ENCODE data around the gene PPIA.

The PPIA gene

DNA sequence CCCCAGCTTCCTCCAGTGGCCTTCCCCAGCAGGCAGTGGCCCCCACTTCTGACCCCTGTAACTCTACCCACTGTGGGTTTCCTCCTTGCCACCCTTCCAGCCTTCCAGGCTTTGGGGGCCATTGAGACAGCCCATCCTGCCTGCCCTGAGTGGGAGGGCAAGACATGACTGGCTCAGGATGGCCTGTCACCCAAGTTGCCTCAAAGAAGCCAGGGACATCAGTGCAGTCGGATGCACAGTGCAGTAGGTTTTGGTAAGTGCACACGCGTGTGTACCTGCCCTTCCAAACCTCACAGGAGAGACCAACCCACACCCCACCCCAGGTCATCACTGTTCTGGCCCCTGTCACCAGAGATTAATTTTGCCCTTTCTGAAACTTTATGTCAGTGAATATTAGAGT, 25.1 kb upstream of the PPIA start:
- no peak for TF ChIP-seq CTCF (IDR thresholded peaks at IDR 0.05)

- TF ChIP-seq CTCF (IDR thresholded peaks at IDR 0.05), result no peak
Observed at GRCh38 chr7:44772440-44772839, 24.0 kb upstream of the PPIA start.

GRCh38 chr7:44772867-44773266, 23.6 kb upstream of the PPIA start:
- TF ChIP-seq CTCF (IDR thresholded peaks at IDR 0.05), result no peak

DNA sequence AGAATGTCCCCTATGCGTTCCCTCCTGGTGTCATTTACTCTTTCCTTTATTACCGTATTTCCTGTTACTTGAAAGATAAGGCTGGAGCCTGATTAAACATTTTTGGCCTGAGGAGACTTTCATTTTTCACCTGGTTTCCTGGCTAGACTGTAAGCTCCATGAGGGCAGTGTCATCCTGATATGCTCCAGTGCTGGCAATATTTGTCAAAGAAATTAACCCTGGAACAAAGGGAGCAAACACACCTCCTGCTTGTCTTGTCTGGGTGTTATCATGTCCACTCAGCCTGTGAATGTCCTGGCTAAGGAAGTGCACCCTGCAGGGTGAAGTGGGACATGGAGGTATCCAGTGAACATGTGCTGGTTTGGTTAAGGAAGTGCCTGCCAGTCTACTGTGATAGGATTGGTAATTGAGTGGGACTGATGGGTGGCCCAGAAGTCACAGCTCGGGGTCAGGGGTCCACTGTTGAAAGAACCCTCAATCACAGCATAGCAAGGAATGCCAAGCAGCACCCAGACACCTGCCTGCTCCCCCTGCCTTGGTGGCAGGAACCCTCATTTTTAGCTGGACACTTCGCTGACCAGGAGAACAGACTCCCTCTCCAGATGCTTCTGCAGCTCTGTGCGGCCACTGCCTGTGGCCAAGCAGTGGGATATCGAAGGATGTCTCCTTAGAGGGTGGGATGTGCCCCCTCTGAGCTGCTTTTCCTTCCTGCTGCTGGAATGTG, 20.9 kb upstream of the PPIA start:
- TF ChIP-seq CTCF (IDR thresholded peaks at IDR 0.05), result no peak

DNA sequence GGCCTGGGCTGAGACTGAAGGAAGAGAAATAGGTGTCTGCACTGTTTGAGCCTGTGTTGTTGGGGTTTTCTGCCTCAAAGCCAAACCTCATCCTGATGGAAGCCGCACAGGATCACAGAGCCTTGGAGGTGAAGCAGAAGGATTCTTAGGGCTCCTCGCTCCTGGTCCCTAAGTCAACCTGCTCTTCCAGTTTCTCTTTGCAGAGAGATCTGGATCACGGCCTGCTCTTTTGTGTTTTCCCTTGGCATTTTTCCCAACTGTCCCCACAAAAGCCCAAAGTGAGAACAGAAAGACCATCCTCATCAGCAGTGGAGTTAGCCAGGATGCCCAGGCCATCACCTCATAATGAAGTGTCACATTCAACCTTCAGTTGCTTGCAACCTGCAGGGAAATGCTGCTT, 20.3 kb upstream of the PPIA start:
- TF ChIP-seq CTCF (IDR thresholded peaks at IDR 0.05), result no peak

GRCh38 chr7:44782460-44782859, 14.0 kb upstream of the PPIA start:
- no peak for TF ChIP-seq CTCF (IDR thresholded peaks at IDR 0.05)

DNA sequence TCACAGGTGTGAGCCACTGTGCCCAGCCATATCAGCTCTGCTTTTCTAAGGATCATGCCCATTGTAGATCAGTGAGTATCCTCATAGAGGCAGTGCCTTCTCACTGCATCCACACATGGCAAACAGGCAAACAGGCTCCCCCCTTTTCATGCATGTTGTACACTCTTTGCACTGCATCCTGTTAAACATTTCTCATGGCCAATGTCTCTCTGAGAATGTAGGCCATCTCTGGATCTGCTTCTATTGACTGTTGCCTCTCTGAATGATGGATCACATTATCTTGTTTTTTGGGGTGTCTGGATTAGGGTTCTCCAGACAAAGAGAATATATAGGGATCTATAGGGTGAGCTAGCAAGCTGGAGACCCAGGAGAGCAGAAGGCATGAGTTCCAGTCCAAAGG, 13.1 kb upstream of the PPIA start:
- TF ChIP-seq CTCF (IDR thresholded peaks at IDR 0.05), result no peak

- no peak for TF ChIP-seq CTCF (IDR thresholded peaks at IDR 0.05)
Observed at GRCh38 chr7:44784364-44784763, 12.1 kb upstream of the PPIA start.

Measured in LNCAP (cell line).